OCI-LY7 (cell line): Measurements from ENCODE around the gene SCARB1. TPM values are rescaled to one million over a fixed set of nuclear protein-coding genes. Genes with fewer than 3 reads are reported as not detected.

Source experiments
- BruUV-seq: library from RNA; stranded (reverse); fragments of 400-500 nt; replicated peaks from 2 replicates; lab custom pipeline; 2021; lab: Mats Ljungman, UMichigan
- CTCF ChIA-PET: fragments of 300-600 bp; sonication (Branson Sonifier 250); formaldehyde crosslinking; loops from one replicate; lab custom pipeline; 2022; ENCODE audit warnings: antibody characterized with exemption; ENCODE audit not compliant: unreplicated experiment; lab: Charles Lee
- POLR2A ChIA-PET: fragments of 300-600 bp; sonication (Branson Sonifier 250); formaldehyde crosslinking; loops from one replicate; lab custom pipeline; 2022; ENCODE audit warnings: antibody characterized with exemption; lab: Charles Lee
- DNase-seq: peaks from one replicate; pipeline ENCODE4 v3.0.0-alpha.2; 2015; ENCODE audit warnings: low spot score
- H2AFZ ChIP-seq: fragments of 200-600 bp; sonication (generic), shearing (Covaris generic); 2 replicates; pipeline ENCODE4 v1.6.1; 2014; ENCODE audit warnings: mild to moderate bottlenecking, antibody characterized with exemption, low read length, moderate library complexity
- H3K27ac ChIP-seq: fragments of 200-600 bp; sonication (generic); 2 replicates; pipeline ENCODE4 v1.5.1; 2014; ENCODE audit warnings: mixed run types, low read depth, mild to moderate bottlenecking, moderate library complexity, low read length, inconsistent platforms; ENCODE audit not compliant: poor library complexity, severe bottlenecking
- H3K36me3 ChIP-seq: fragments of 200-600 bp; sonication (generic); 2 replicates; pipeline ENCODE4 v1.6.1; 2014; ENCODE audit warnings: mild to moderate bottlenecking, antibody characterized with exemption, low read length, moderate library complexity, mixed read lengths; ENCODE audit not compliant: insufficient read depth
- H3K4me1 ChIP-seq: fragments of 200-600 bp; sonication (generic); 2 replicates; pipeline ENCODE4 v1.5.1; 2014; ENCODE audit warnings: mild to moderate bottlenecking, low read length; ENCODE audit not compliant: insufficient read depth, poor library complexity, severe bottlenecking
- H3K4me2 ChIP-seq: fragments of 200-600 bp; sonication (generic); 2 replicates; pipeline ENCODE4 v1.6.1; 2014; ENCODE audit warnings: mild to moderate bottlenecking, low read length
- H3K4me3 ChIP-seq: fragments of 200-600 bp; sonication (generic); 2 replicates; pipeline ENCODE4 v1.5.1; 2014; ENCODE audit warnings: mild to moderate bottlenecking, low read depth, low read length; ENCODE audit not compliant: poor library complexity, severe bottlenecking
- H3K79me2 ChIP-seq: fragments of 200-600 bp; sonication (generic); 2 replicates; pipeline ENCODE4 v1.6.1; 2016; ENCODE audit warnings: low read depth, mild to moderate bottlenecking, low read length, moderate library complexity, mixed read lengths; ENCODE audit not compliant: insufficient read depth
- H3K9me2 ChIP-seq: fragments of 200-600 bp; sonication (generic); 2 replicates; pipeline ENCODE4 v1.6.1; 2016; ENCODE audit warnings: mild to moderate bottlenecking, low read length, mixed read lengths; ENCODE audit not compliant: insufficient read depth
- H3K9me3 ChIP-seq: fragments of 200-600 bp; sonication (generic); 2 replicates; pipeline ENCODE4 v1.6.1; 2014; ENCODE audit warnings: mild to moderate bottlenecking, mixed run types, low read length, mixed read lengths
- H4K20me1 ChIP-seq: fragments of 200-600 bp; sonication (generic); 2 replicates; pipeline ENCODE4 v1.6.1; 2014; ENCODE audit warnings: mild to moderate bottlenecking, antibody characterized with exemption, low read length, moderate library complexity, mixed read lengths; ENCODE audit not compliant: insufficient read depth
- EZH2phosphoT487 ChIP-seq: fragments of 200-600 bp; sonication (generic); IDR thresholded peaks from 2 replicates; pipeline ENCODE4 v1.6.1; 2018; ENCODE audit warnings: low read depth, borderline replicate concordance, mild to moderate bottlenecking, mixed run types, antibody characterized with exemption, low read length, moderate library complexity, mixed read lengths
- intact Hi-C: fragments of 100-400 bp; cut with micrococcal nuclease; formaldehyde crosslinking; loops from one replicate; pipeline ENCODE4 v1.10.0; 2022; ENCODE audit not compliant: unreplicated experiment
- total RNA-seq, 2 experiments: library from RNA; depleted of rRNA in 1 of 2; stranded (reverse); fragments of >200 nt in 1 of 2; shearing (Covaris generic) in 1 of 2; gene quantifications; 2 replicates each; pipeline ENCODE4 v1.2.3, GENCODE V29; 2014 to 2022
- TF ChIP-seq, protein P1 (sequence below): fragments of 200-600 bp; sonication (generic); conservative IDR thresholded peaks from 2 replicates; pipeline ENCODE4 v1.5.1; 2014; ENCODE audit warnings: mild to moderate bottlenecking, antibody characterized with exemption, low read length, moderate library complexity, mixed read lengths

Gene SCARB1
- total RNA-seq, 2 experiments from 2014 or later = 42.9 to 112 TPM

DNA sequence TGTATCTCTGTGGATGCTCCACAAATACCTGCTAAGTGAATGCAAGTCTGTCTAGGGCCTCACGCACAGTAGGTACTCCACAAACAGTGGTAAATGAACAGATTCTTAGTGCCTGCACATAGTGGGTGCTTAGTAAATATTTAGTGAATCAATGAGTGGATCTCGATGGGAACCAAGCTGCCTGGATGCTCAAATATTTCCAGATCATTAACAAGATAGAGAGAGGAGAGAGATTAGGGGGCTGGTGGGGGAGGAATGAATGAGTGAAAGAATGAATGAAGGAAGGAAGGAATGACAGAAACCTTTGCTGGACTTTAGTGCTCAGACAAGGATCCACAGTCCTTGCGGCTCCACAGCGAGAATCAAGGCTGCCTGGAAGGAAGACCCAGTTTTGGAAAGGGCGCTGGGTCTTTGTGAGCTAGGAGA is 118.2 kb downstream of the SCARB1 start:
- H3K36me3 ChIP-seq = no peaks in the 10 kb centered on the region
- H3K4me3 ChIP-seq = no peak overlapping the region
- H3K9me3 ChIP-seq = no peaks in the 10 kb centered on the region
- DNase-seq = no peak
- TF ChIP-seq, protein P1, sequence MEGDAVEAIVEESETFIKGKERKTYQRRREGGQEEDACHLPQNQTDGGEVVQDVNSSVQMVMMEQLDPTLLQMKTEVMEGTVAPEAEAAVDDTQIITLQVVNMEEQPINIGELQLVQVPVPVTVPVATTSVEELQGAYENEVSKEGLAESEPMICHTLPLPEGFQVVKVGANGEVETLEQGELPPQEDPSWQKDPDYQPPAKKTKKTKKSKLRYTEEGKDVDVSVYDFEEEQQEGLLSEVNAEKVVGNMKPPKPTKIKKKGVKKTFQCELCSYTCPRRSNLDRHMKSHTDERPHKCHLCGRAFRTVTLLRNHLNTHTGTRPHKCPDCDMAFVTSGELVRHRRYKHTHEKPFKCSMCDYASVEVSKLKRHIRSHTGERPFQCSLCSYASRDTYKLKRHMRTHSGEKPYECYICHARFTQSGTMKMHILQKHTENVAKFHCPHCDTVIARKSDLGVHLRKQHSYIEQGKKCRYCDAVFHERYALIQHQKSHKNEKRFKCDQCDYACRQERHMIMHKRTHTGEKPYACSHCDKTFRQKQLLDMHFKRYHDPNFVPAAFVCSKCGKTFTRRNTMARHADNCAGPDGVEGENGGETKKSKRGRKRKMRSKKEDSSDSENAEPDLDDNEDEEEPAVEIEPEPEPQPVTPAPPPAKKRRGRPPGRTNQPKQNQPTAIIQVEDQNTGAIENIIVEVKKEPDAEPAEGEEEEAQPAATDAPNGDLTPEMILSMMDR = no peak
- no peak for TF ChIP-seq EZH2phosphoT487
- CTCF ChIA-PET = interaction anchor here (0.6 kb wide), 1 partner anchor 397 kb away, joined by 3 read pairs; no protein-coding TSS in a partner anchor
- no peaks in the 10 kb centered on the region for H3K79me2 ChIP-seq
- no peak overlapping the region; the same call in 1 of the 2 replicates for H2AFZ ChIP-seq
- peaks cover 7% of the 10 kb centered on the region for H3K4me1 ChIP-seq
- H3K4me2 ChIP-seq = no peak overlapping the region
- H3K9me2 ChIP-seq = no peaks in the 10 kb centered on the region
- BruUV-seq = no TSS peak
- no peak overlapping the region for H3K27ac ChIP-seq
- intact Hi-C loops = no loop called here
- H4K20me1 ChIP-seq = no peaks in the 10 kb centered on the region
- POLR2A ChIA-PET = interaction anchor here (0.7 kb wide), 1 partner anchor 835 kb away, joined by 3 read pairs; no protein-coding TSS in a partner anchor

DNA sequence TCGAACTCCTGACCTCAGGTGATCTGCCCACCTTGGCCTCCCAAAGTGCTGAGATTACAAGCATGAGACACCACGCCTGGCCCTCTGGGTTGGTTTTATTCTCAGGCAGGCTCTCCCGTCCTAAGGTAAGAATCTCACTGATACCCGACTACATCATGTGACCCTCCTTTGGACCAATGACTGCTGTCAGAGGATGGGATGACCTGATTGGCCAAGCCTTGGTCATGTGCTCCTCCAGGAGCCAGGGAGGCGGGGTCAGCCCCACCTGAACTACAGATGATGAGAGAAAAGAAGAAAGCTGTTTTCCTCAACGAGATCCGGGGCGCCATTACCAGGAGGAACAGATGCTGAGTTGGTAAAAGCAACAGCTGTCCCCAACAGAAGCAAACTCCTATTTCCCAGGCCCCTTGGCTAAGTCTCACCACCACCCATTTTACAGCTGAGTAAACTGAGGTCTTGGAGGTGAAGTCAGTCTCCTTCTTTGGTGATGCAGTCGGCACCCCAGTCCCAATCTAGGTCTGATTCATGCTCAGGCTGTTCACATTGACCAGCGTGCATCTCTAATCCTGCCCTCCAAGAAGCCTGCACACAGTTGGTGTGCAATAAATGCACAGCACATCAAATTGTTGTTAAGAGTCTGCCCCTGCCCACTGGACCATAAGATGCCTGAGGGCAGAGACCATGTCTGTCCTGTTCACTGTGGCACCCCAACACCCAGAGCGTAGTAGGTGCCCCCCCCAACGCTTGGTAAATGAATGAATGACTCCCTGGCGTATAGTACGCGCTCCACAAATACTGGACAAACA is 118.8 kb downstream of the SCARB1 start:
- peaks cover 7% of the 10 kb centered on the region for H3K4me1 ChIP-seq
- no peaks in the 10 kb centered on the region for H4K20me1 ChIP-seq
- H3K9me2 ChIP-seq = no peaks in the 10 kb centered on the region
- no peak overlapping the region for H3K27ac ChIP-seq
- DNase-seq = peak; percentile 79
- H3K4me3 ChIP-seq = peak overlapping the region; percentile 25
- TF ChIP-seq, protein P1 = no peak
- no peak for TF ChIP-seq EZH2phosphoT487
- ChIA-PET CTCF (interaction anchor here (0.6 kb wide), 2 partner anchors 97 to 396 kb away, joined by 3 read pairs; no protein-coding TSS in a partner anchor), POLR2A (interaction anchor here (0.7 to 0.9 kb wide), 2 partner anchors 9 to 290 kb away, joined by 3 read pairs; no protein-coding TSS in a partner anchor)
- no peaks in the 10 kb centered on the region for H3K9me3 ChIP-seq
- H3K79me2 ChIP-seq = no peaks in the 10 kb centered on the region
- peak overlapping the region; percentile 80 for H2AFZ ChIP-seq
- H3K4me2 ChIP-seq = peak overlapping the region; percentile 30; the same call in 1 of the 2 replicates
- no TSS peak for BruUV-seq
- no peaks in the 10 kb centered on the region for H3K36me3 ChIP-seq
- intact Hi-C loops = no loop called here
